Neural cell (in vitro differentiated cells): ENCODE data around the gene PCCA. TPM values are rescaled to one million over a fixed set of nuclear protein-coding genes. Genes with fewer than 3 reads are reported as not detected.

Experiments used
- H2AFZ ChIP-seq: fragments of 200-600, 300-800 bp; sonication (generic), shearing (Covaris generic); 2 replicates; pipeline ENCODE4 v1.6.0; 2014; ENCODE audit warnings: low read depth, mild to moderate bottlenecking, antibody characterized with exemption, low read length, moderate library complexity
- H3F3A ChIP-seq: fragments of 200-600 bp; shearing (Covaris generic); 2 replicates; pipeline ENCODE4 v1.6.1; 2016; ENCODE audit warnings: mild to moderate bottlenecking, moderate library complexity, mixed read lengths, antibody characterized with exemption, low read length; ENCODE audit not compliant: insufficient read depth, poor library complexity, severe bottlenecking
- H3K27ac ChIP-seq: fragments of 200-600, 300-800 bp; sonication (generic), shearing (Covaris generic); 2 replicates; pipeline ENCODE4 v1.5.1; 2014; ENCODE audit warnings: mild to moderate bottlenecking, low read length, moderate library complexity
- H3K27me3 ChIP-seq: fragments of 300-800, 200-600 bp; sonication (generic), shearing (Covaris generic); 2 replicates; pipeline ENCODE4 v1.6.0; 2014; ENCODE audit warnings: mild to moderate bottlenecking, low read depth, low read length, moderate library complexity; ENCODE audit not compliant: insufficient read depth
- H3K36me3 ChIP-seq: fragments of 300-800, 200-600 bp; sonication (generic), shearing (Covaris generic); 2 replicates; pipeline ENCODE4 v1.5.1; 2014; ENCODE audit warnings: mild to moderate bottlenecking, antibody characterized with exemption, low read length, moderate library complexity; ENCODE audit not compliant: insufficient read depth
- H3K4me2 ChIP-seq: fragments of 300-800, 200-600 bp; sonication (generic), shearing (Covaris generic); 2 replicates; pipeline ENCODE4 v1.6.0; 2014; ENCODE audit warnings: mild to moderate bottlenecking, low read length
- H3K4me3 ChIP-seq: fragments of 300-800, 200-600 bp; sonication (generic), shearing (Covaris generic); 2 replicates; pipeline ENCODE4 v1.5.1; 2014; ENCODE audit warnings: mild to moderate bottlenecking, low read length, moderate library complexity
- H3K79me2 ChIP-seq: fragments of 200-600 bp; shearing (Covaris generic); replicated peaks from 2 replicates; pipeline ENCODE4 v1.6.0; 2014; ENCODE audit warnings: mild to moderate bottlenecking, low read length, moderate library complexity; ENCODE audit not compliant: insufficient read depth
- H3K9ac ChIP-seq: fragments of 300-800, 200-600 bp; sonication (generic), shearing (Covaris generic); 2 replicates; pipeline ENCODE4 v1.6.1; 2016; ENCODE audit warnings: mild to moderate bottlenecking, low read length, mixed read lengths
- H3K9me2 ChIP-seq: fragments of 200-600 bp; shearing (Covaris generic); 2 replicates; pipeline ENCODE4 v1.6.1; 2016; ENCODE audit warnings: mild to moderate bottlenecking, low read length, mixed read lengths; ENCODE audit not compliant: insufficient read depth
- H3K9me3 ChIP-seq: fragments of 200-600, 300-800 bp; sonication (generic), shearing (Covaris generic); 2 replicates; pipeline ENCODE4 v1.6.1; 2016; ENCODE audit warnings: mild to moderate bottlenecking, mixed run types, low read length, moderate library complexity, mixed read lengths
- H4K20me1 ChIP-seq: fragments of 200-600 bp; shearing (Covaris generic); 2 replicates; pipeline ENCODE4 v1.6.1; 2016; ENCODE audit warnings: mild to moderate bottlenecking, mixed run types; ENCODE audit not compliant: insufficient read depth
- CTCF ChIP-seq: fragments of 450-650 bp; IDR thresholded peaks from 2 replicates; pipeline ENCODE4 v1.5.1; 2014; ENCODE audit warnings: antibody characterized with exemption, mild to moderate bottlenecking, moderate library complexity; ENCODE audit not compliant: poor library complexity, severe bottlenecking
- EP300 ChIP-seq: fragments of 450-650 bp; conservative IDR thresholded peaks from 2 replicates; pipeline ENCODE4 v1.6.1; 2014; ENCODE audit warnings: antibody characterized with exemption, mild to moderate bottlenecking, moderate library complexity; ENCODE audit not compliant: poor library complexity, severe bottlenecking
- EZH2 ChIP-seq: fragments of 200-600, 300-800 bp; shearing (Covaris generic), sonication (generic); IDR thresholded peaks from 2 replicates; pipeline ENCODE4 v1.6.1; 2014; ENCODE audit warnings: antibody characterized with exemption, low read length, borderline replicate concordance, mild to moderate bottlenecking; ENCODE audit not compliant: insufficient read depth, poor library complexity, severe bottlenecking
- MXI1 ChIP-seq: fragments of 450-650 bp; conservative IDR thresholded peaks from 2 replicates; pipeline ENCODE4 v1.6.1; 2014; ENCODE audit warnings: antibody characterized with exemption, mild to moderate bottlenecking; ENCODE audit not compliant: poor library complexity, severe bottlenecking
- POLR2AphosphoS5 ChIP-seq: IDR thresholded peaks from 2 replicates; pipeline ENCODE4 v1.6.1; 2012
- RAD21 ChIP-seq: fragments of 450-650 bp; conservative IDR thresholded peaks from 2 replicates; pipeline ENCODE4 v1.6.1; 2014; ENCODE audit warnings: antibody characterized with exemption, mild to moderate bottlenecking, moderate library complexity
- REST ChIP-seq: IDR thresholded peaks from 2 replicates; pipeline ENCODE4 v1.6.1; 2012; ENCODE audit warnings: borderline replicate concordance
- SMC3 ChIP-seq: fragments of 450-650 bp; conservative IDR thresholded peaks from 2 replicates; pipeline ENCODE4 v1.6.1; 2014; ENCODE audit warnings: antibody characterized with exemption, mild to moderate bottlenecking, moderate library complexity; ENCODE audit not compliant: poor library complexity
- TAF1 ChIP-seq: IDR thresholded peaks from 2 replicates; pipeline ENCODE4 v1.6.1; 2012; ENCODE audit warnings: low read depth
- polyA plus RNA-seq: library from polyadenylated mRNA; depleted of rRNA; stranded (reverse); fragments of >200 nt; gene quantifications from 2 replicates; pipeline ENCODE4 v1.2.3, GENCODE V29; 2014

Gene PCCA
- polyA plus RNA-seq, 1 donor from 2014 or later: 17.0 TPM

- no peak overlapping the region for H3K4me2 ChIP-seq
- no peak overlapping the region for H3K9ac ChIP-seq
- H3K27me3 ChIP-seq: no peaks in the 10 kb centered on the region
- no peak overlapping the region for H2AFZ ChIP-seq
- H3K9me2 ChIP-seq: no peaks in the 10 kb centered on the region
- no peaks in the 10 kb centered on the region for H4K20me1 ChIP-seq
- H3K9me3 ChIP-seq: no peaks in the 10 kb centered on the region
- no peak overlapping the region for H3K4me3 ChIP-seq
- H3F3A ChIP-seq: no peaks in the 10 kb centered on the region
- no peak for TF ChIP-seq MXI1
- TF ChIP-seq EP300: no peak
- TF ChIP-seq REST: no peak
- no peak for TF ChIP-seq EZH2
- TF ChIP-seq TAF1: no peak
- no peak for TF ChIP-seq SMC3
- no peak for TF ChIP-seq RAD21
- TF ChIP-seq CTCF: no peak
- H3K27ac ChIP-seq: no peak overlapping the region
- H3K36me3 ChIP-seq: no peaks in the 10 kb centered on the region
- H3K79me2 ChIP-seq: no peaks in the 10 kb centered on the region
Measured at GRCh38 chr13:100291624-100292023, 202.7 kb downstream of the PCCA start.

GRCh38 chr13:100297413-100297812 is 208.5 kb downstream of the PCCA start:
- no peaks in the 10 kb centered on the region for H3K79me2 ChIP-seq
- H3K9ac ChIP-seq: no peak overlapping the region
- H3K27me3 ChIP-seq: no peaks in the 10 kb centered on the region
- H3K36me3 ChIP-seq: no peaks in the 10 kb centered on the region
- H4K20me1 ChIP-seq: no peaks in the 10 kb centered on the region
- no peaks in the 10 kb centered on the region for H3K9me2 ChIP-seq
- H2AFZ ChIP-seq: no peak overlapping the region
- H3K9me3 ChIP-seq: no peaks in the 10 kb centered on the region
- H3F3A ChIP-seq: no peaks in the 10 kb centered on the region
- no peak overlapping the region for H3K4me2 ChIP-seq
- H3K27ac ChIP-seq: no peak overlapping the region
- TF ChIP-seq EP300 (no peak), SMC3 (no peak), TAF1 (no peak), EZH2 (no peak), POLR2AphosphoS5 (no peak), MXI1 (no peak), RAD21 (no peak), REST (no peak), CTCF (no peak)
- H3K4me3 ChIP-seq: no peak overlapping the region
